Cardiac fibroblast (primary cell): Measurements from ENCODE around the gene ST14.
"Not testable (repeated sequence)": the region's sequence is repeated elsewhere in the genome, so short reads cannot be mapped to it uniquely, and the experiment has no call there.

Source experiments
- DNase-seq, 2 donors: peaks; one replicate each; pipeline versions ENCODE4 v3.0.0 to v3.0.0-alpha.2; 2010; ENCODE audit warnings: low read depth in 2 of 2
- H3K4me3 ChIP-seq, 2 donors: replicated peaks in 1 of 2; 1 replicate in 1 of 2; 2 replicates in 1 of 2; pipeline ENCODE4 v1.5.1; 2011; ENCODE audit warnings: low read depth in 2 of 2, low read length in 2 of 2, mild to moderate bottlenecking in 2 of 2, moderate library complexity in 1 of 2
- TF ChIP-seq, protein P1 (sequence below): IDR thresholded peaks from one replicate; pipeline ENCODE4 v1.5.1; 2011; ENCODE audit warnings: low read depth, mild to moderate bottlenecking, low read length, inconsistent platforms

ST14 gene

DNA sequence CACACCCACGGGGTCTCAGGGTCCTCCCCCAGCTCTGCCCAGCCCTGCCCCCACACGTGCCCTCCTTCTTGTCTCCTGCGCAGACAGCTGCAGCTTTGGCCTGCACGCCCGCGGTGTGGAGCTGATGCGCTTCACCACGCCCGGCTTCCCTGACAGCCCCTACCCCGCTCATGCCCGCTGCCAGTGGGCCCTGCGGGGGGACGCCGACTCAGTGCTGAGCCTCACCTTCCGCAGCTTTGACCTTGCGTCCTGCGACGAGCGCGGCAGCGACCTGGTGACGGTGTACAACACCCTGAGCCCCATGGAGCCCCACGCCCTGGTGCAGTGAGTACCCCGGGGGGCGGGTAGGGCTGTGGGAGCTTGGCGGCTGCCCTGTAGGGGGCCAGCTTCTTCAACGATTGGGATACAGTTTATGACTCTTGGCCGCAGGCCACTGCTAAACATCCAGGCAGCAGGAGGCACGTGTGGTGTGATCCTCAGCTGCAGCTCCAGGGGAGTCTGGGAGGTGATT, 30.8 kb downstream of the ST14 start:
- DNase-seq: no peak
- TF ChIP-seq, protein P1, sequence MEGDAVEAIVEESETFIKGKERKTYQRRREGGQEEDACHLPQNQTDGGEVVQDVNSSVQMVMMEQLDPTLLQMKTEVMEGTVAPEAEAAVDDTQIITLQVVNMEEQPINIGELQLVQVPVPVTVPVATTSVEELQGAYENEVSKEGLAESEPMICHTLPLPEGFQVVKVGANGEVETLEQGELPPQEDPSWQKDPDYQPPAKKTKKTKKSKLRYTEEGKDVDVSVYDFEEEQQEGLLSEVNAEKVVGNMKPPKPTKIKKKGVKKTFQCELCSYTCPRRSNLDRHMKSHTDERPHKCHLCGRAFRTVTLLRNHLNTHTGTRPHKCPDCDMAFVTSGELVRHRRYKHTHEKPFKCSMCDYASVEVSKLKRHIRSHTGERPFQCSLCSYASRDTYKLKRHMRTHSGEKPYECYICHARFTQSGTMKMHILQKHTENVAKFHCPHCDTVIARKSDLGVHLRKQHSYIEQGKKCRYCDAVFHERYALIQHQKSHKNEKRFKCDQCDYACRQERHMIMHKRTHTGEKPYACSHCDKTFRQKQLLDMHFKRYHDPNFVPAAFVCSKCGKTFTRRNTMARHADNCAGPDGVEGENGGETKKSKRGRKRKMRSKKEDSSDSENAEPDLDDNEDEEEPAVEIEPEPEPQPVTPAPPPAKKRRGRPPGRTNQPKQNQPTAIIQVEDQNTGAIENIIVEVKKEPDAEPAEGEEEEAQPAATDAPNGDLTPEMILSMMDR: no peak
- H3K4me3 ChIP-seq: no peak overlapping the region

DNA sequence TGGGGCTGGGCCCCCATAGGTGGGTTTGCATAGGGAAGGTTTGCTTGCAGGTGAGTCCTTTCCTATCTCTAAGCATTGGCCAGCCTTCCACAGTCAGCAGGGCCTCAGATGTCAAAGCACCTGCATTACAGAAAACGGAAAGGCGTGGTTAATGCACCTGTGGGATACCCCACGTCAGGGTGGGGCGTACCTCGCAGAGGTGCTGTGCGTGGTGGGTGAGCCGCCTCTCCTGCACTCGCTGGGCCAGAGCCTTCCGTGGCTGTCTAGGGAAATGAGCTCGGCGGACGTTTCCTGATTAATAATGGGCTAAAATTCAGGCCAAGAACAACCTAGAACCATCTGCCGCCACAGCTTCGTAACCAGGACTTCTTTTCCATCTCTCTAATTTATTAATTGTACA, 32.3 kb downstream of the ST14 start:
- TF ChIP-seq, protein P1: no peak
- DNase-seq: no peak
- no peak overlapping the region for H3K4me3 ChIP-seq

DNA sequence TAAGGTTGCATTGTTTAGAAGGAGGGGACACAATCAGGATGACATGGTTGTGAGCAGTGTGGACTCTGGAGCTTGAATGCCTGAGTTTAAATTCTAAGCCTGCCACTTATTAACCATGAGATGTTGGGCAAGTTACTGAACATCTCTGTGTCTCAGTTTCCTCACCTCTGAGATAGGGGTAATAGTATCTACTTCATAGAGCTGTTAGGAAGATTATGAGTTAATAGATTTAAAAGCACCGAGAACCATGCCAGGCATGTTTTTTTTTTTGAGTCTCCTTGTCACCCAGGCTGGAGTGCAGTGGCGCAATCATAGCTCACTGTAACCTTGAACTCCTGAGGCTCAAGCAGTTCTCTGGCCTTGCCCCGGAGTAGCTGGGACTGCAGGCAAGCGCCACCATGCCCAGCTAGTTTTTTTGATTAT, 33.3 kb downstream of the ST14 start:
- H3K4me3 ChIP-seq: no peak overlapping the region
- no peak for DNase-seq
- TF ChIP-seq, protein P1: no peak

DNA sequence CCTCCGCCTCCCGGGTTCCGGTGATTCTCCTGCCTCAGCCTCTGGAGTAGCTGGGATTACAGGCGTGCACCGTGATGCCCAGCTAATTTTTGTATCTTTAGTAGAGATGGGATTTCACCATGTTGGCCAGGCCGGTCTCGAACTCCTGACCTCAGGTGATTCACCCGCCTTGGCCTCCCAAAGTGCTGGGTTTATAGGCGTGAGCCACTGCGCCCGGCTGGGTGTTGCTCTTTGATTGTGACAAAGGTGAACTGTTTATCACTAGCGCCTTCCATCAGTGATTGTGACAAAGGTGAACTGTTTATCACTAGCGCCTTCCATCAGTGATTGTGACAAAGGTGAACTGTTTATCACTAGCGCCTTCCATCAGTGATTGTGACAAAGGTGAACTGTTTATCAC, 34.0 kb downstream of the ST14 start:
- H3K4me3 ChIP-seq, DNase-seq: not testable (repeated sequence)

DNA sequence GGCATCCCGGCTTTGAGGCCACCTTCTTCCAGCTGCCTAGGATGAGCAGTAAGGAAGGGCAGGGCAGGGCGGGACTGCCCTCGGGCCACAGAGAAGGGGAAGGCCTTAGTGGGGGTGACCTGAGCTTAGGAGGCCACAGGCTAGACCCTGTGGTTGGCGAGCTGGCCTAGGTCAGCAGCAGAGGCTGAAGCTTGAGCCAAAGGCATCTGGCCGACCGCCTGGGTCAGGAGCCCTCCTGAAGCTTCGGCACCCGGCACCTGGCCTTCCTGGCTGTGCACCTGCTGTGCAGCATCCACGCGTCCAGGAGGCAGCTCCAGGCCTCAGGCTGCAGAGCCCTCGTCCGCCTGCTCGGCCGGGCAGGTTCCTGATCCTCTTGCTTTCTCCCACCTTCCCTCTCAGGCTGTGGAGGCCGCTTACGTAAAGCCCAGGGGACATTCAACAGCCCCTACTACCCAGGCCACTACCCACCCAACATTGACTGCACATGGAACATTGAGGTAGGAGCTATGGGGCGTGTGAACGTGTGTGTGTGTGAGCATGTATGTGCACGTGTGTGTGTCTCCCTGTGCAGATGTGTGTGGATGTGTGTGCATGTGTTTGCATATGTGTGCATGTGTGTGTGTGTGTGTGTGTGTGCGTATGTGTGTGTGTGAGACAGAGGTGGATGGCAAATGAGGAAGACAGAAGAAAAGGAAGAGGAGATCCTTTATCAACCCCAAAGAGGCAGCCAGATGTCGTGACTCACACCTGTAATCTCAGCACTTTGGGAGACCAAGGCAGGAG, 34.9 kb downstream of the ST14 start:
- DNase-seq: no peak
- TF ChIP-seq, protein P1: no peak
- no peak overlapping the region for H3K4me3 ChIP-seq

DNA sequence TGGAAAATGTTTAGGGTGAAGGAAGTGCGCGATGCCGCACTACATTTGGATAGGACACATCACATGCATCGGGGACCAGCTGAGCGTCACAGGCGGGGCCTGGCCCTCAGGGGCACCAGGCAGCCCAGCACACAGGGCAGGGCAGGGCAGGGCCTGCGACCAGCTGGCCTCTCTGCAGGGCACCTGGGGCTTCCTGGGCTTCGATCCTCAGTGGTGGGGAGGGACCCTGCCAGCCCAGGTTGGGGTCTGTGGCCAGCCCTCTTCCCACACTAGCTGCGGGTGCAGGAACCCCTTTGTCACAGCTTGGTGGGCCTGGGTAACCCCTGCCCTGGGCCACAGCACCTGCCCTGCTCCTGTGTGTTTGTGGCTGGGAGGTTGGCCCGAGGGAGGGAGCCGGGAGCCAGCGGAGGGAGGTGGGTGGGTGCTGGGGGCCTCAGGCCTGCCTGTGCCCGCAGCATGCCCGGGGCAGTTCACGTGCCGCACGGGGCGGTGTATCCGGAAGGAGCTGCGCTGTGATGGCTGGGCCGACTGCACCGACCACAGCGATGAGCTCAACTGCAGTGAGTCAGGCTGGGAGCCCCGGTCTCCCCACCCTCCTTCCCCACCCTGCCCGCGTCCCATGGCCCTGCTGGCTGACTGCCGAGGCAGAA, 37.9 kb downstream of the ST14 start:
- no peak overlapping the region for H3K4me3 ChIP-seq
- DNase-seq: no peak

DNA sequence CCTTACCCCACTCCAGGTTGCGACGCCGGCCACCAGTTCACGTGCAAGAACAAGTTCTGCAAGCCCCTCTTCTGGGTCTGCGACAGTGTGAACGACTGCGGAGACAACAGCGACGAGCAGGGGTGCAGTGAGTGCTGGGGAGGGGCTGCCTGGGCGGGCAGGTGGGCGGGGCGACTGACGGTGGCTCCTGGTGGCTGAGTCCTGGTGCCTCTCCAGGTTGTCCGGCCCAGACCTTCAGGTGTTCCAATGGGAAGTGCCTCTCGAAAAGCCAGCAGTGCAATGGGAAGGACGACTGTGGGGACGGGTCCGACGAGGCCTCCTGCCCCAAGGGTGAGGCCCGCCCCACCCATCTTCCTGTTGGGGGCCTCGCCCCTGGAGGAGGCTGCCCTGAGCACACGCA, 38.7 kb downstream of the ST14 start:
- TF ChIP-seq, protein P1: no peak
- no peak for DNase-seq

More for the DNA sequence above, 37.9 kb downstream of the ST14 start:
- TF ChIP-seq, protein P1: no peak

More for the DNA sequence above, 38.7 kb downstream of the ST14 start:
- no peak overlapping the region for H3K4me3 ChIP-seq
